Keratinocyte (primary cell): ENCODE results near the gene INHA. TPM values are rescaled to one million over a fixed set of nuclear protein-coding genes. Genes with fewer than 3 reads are reported as not detected.

Experiments
- DNase-seq: peaks from one replicate; pipeline ENCODE4 v3.0.0-alpha.2; 2011; ENCODE audit warnings: low read depth, missing footprints, low spot score
- FAIRE-seq: peaks from 2 replicates; lab custom pipeline; 2011; peaks lifted over from hg19 to GRCh38; lab: Jason Lieb, UNC
- H2AFZ ChIP-seq: 2 replicates; pipeline ENCODE4 v1.6.0; 2012; ENCODE audit warnings: low read length, control low read depth, inconsistent platforms; ENCODE audit not compliant: control insufficient read depth
- H3K27ac ChIP-seq: 2 replicates; pipeline ENCODE4 v1.5.1; 2011; ENCODE audit warnings: low read length; ENCODE audit not compliant: control insufficient read depth, insufficient read depth
- H3K27me3 ChIP-seq: 3 replicates; pipeline ENCODE4 v1.6.0; 2011; ENCODE audit warnings: low read length; ENCODE audit not compliant: control insufficient read depth, insufficient read depth; ENCODE audit errors: extremely low read depth
- H3K36me3 ChIP-seq, 2 experiments: 2 replicates in 1 of 2; 3 replicates in 1 of 2; pipeline ENCODE4 v1.5.1; 2011; ENCODE audit warnings: low read length in 2 of 2, mild to moderate bottlenecking in 1 of 2; ENCODE audit not compliant: control insufficient read depth in 2 of 2, insufficient read depth in 2 of 2; ENCODE audit errors: extremely low read depth in 1 of 2
- H3K4me1 ChIP-seq: 3 replicates; pipeline ENCODE4 v1.5.1; 2011; ENCODE audit warnings: low read length; ENCODE audit not compliant: control insufficient read depth, insufficient read depth; ENCODE audit errors: extremely low read depth
- H3K4me2 ChIP-seq: 3 replicates; pipeline ENCODE4 v1.6.0; 2011; ENCODE audit warnings: low read depth, low read length; ENCODE audit not compliant: control insufficient read depth, insufficient read depth; ENCODE audit errors: extremely low read depth
- H3K4me3 ChIP-seq, 3 experiments: fragments of 200-600 bp in 1 of 3; sonication (generic) in 1 of 3; 2 replicates in 2 of 3; 3 replicates in 1 of 3; pipeline ENCODE4 v1.5.1; 2011 to 2016; ENCODE audit warnings: low read length in 3 of 3, mild to moderate bottlenecking in 3 of 3, control low read depth in 2 of 3, inconsistent platforms in 1 of 3, low read depth in 1 of 3, mixed read lengths in 1 of 3, mixed run types in 1 of 3, moderate library complexity in 1 of 3; ENCODE audit not compliant: control insufficient read depth in 2 of 3, insufficient read depth in 2 of 3; ENCODE audit errors: extremely low read depth in 1 of 3
- H3K79me2 ChIP-seq: 2 replicates; pipeline ENCODE4 v1.6.0; 2012; ENCODE audit warnings: low read length; ENCODE audit not compliant: control insufficient read depth, insufficient read depth
- H3K9ac ChIP-seq: 3 replicates; pipeline ENCODE4 v1.6.0; 2011; ENCODE audit warnings: low read length; ENCODE audit not compliant: control insufficient read depth, insufficient read depth; ENCODE audit errors: extremely low read depth
- H3K9me1 ChIP-seq: 3 replicates; pipeline ENCODE4 v1.6.0; 2011; ENCODE audit warnings: low read length; ENCODE audit not compliant: control insufficient read depth, insufficient read depth; ENCODE audit errors: extremely low read depth
- H3K9me3 ChIP-seq: 2 replicates; pipeline ENCODE4 v1.5.1; 2012; ENCODE audit warnings: low read depth, low read length; ENCODE audit not compliant: control insufficient read depth
- H4K20me1 ChIP-seq: 3 replicates; pipeline ENCODE4 v1.6.0; 2011; ENCODE audit warnings: low read length; ENCODE audit not compliant: control insufficient read depth, insufficient read depth; ENCODE audit errors: extremely low read depth
- EZH2 ChIP-seq: IDR thresholded peaks from one replicate; pipeline ENCODE4 v1.6.1; 2012; ENCODE audit warnings: inconsistent platforms, mild to moderate bottlenecking, low read length, moderate library complexity
- dilution Hi-C: fragments of 300-500 bp; cut with MboI; formaldehyde crosslinking; loops from one replicate; pipeline ENCODE4 v1.7.0; 2020; ENCODE audit warnings: low sequenced_read_pairs; ENCODE audit not compliant: extremely low pct_ligation_motif_present
- polyA plus RNA-seq, 5 experiments: library from polyadenylated mRNA; depleted of rRNA in 3 of 5; stranded (reverse) in 3 of 5; stranded (forward) in 1 of 5; unstranded in 1 of 5; fragments of >200 nt; gene quantifications; 1 replicate in 1 of 5; 2 replicates in 3 of 5; 3 replicates in 1 of 5; pipeline versions ENCODE4 v1.2.1 to v1.2.3, GENCODE V29; 2011 to 2012; ENCODE audit warnings: missing spikeins in 2 of 5, low read depth in 1 of 5, low replicate concordance in 1 of 5
- TF ChIP-seq, protein P1 (sequence below), 3 experiments: IDR thresholded peaks in 1 of 3; conservative IDR thresholded peaks in 1 of 3; optimal IDR thresholded peaks in 1 of 3; 2 replicates in 2 of 3; 3 replicates in 1 of 3; pipeline versions ENCODE3 to v1.5.1; 2011; ENCODE audit warnings: low read length in 3 of 3, mild to moderate bottlenecking in 3 of 3, moderate library complexity in 2 of 3, control low read depth in 1 of 3, inconsistent platforms in 1 of 3; ENCODE audit not compliant: insufficient read depth in 2 of 3; ENCODE audit errors: extremely low read depth in 1 of 3

The INHA gene
- polyA plus RNA-seq, 1 donor (not counting 4 experiments of a cell fraction or from before 2014, with no cell fraction given) = 0.18 TPM

DNA sequence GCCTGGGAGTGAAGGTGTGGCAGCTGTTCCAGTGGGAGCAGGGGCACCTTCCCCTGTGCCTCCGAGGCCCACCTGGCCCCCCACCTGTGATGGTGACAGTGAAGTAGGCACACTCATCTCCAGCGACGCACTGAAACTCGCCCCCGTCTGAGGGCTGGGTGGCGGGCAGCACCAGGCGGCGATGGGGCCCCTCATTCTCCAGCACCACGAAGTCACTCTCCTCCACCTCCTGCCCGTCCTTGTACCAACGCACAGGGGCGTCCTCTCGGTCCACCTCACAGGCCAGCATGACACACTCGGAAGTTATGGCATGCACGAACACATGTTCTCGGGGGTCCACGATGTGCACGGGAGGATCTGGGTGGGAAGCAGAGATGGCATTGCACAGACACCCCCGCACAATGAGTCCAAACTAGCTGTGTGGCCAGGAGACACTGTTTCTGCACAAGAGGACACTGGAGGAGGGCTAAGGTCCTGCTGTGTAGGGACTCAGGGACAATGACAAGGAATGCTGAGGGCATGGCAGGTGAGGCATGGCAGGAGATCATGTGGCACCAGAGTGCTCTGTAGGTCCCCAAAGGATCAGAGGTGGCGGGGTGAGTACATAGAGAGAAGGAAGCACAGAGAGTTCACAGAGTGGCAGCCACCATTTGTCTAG is 8.7 kb upstream of the INHA start:
- no peak overlapping the region for H2AFZ ChIP-seq
- no peaks in the 10 kb centered on the region for H3K36me3 ChIP-seq
- H3K4me2 ChIP-seq = no peak overlapping the region
- H4K20me1 ChIP-seq = no peaks in the 10 kb centered on the region
- H3K79me2 ChIP-seq = no peaks in the 10 kb centered on the region
- no peaks in the 10 kb centered on the region for H3K9me1 ChIP-seq
- no peaks in the 10 kb centered on the region for H3K27me3 ChIP-seq
- H3K27ac ChIP-seq = no peak overlapping the region
- no peaks in the 10 kb centered on the region for H3K9me3 ChIP-seq
- DNase-seq = no peak
- no peak overlapping the region for H3K4me3 ChIP-seq
- no peaks in the 10 kb centered on the region for H3K4me1 ChIP-seq
- dilution Hi-C loops = no loop called here
- FAIRE-seq = no peak
- TF ChIP-seq, protein P1, sequence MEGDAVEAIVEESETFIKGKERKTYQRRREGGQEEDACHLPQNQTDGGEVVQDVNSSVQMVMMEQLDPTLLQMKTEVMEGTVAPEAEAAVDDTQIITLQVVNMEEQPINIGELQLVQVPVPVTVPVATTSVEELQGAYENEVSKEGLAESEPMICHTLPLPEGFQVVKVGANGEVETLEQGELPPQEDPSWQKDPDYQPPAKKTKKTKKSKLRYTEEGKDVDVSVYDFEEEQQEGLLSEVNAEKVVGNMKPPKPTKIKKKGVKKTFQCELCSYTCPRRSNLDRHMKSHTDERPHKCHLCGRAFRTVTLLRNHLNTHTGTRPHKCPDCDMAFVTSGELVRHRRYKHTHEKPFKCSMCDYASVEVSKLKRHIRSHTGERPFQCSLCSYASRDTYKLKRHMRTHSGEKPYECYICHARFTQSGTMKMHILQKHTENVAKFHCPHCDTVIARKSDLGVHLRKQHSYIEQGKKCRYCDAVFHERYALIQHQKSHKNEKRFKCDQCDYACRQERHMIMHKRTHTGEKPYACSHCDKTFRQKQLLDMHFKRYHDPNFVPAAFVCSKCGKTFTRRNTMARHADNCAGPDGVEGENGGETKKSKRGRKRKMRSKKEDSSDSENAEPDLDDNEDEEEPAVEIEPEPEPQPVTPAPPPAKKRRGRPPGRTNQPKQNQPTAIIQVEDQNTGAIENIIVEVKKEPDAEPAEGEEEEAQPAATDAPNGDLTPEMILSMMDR (optimal IDR thresholded peaks at IDR 0.05 in 1 of 3, IDR thresholded peaks at IDR 0.05 in 1 of 3, conservative IDR thresholded peaks at IDR 0.05 in 1 of 3; ENCODE audit: extremely low read depth in 1 of 3, insufficient read depth in 2 of 3, low read length in 3 of 3) = no peak
- TF ChIP-seq EZH2 = no peak
- no peak overlapping the region for H3K9ac ChIP-seq

DNA sequence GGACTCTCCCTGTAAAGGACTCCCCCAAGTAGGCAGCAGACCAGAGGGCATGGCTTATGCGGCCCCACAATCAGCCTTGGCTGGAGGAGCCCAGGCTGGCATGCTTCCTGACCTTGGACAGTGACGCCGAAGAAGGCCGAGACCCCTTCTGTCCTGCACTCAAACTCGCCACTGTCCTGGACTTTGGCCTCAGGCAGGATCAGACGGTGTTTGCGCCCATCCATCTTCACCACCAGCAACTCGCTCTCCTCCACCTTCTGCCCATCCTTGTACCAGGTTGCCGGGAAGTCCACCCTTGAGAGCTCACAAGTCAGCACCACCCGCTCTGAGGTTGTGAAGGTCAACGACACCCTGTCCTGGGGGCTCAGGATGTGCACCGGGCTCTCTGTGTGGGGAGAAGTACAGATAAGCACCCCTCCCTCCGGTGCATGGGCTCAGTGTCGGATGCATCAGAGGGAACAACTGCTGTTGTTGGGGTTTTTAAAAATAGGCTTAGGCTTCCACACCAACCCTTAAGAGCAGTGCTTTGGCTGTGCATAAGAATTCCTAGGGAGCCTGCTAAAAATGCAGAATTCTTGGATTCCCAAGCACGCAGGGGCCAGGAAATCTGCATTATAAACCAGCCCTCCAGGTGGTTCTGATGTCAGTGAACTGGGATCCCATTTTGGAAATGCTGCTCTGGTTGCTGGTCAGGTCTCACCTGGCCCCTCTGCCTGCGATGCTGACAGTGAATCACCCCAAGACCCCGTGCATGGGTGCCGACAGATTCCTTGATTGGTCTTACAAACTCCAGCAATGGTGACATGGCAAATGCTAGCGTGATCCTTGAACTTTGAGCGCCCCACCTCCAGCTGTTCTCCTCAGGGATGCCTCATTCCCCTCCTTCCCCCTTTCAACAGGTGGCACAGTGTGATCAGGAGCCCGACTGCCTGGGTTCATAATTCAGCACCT is 6.7 kb upstream of the INHA start:
- dilution Hi-C loops = no loop called here
- no peaks in the 10 kb centered on the region for H3K27me3 ChIP-seq
- no peak for TF ChIP-seq EZH2
- TF ChIP-seq, protein P1 (optimal IDR thresholded peaks at IDR 0.05 in 1 of 3, IDR thresholded peaks at IDR 0.05 in 1 of 3, conservative IDR thresholded peaks at IDR 0.05 in 1 of 3; ENCODE audit: extremely low read depth in 1 of 3, insufficient read depth in 2 of 3, low read length in 3 of 3) = no peak
- no peaks in the 10 kb centered on the region for H4K20me1 ChIP-seq
- H3K4me2 ChIP-seq = no peak overlapping the region
- no peaks in the 10 kb centered on the region for H3K9me3 ChIP-seq
- H3K9ac ChIP-seq = no peak overlapping the region
- H3K4me3 ChIP-seq = no peak overlapping the region
- FAIRE-seq (no peak), DNase-seq (no peak)
- no peaks in the 10 kb centered on the region for H3K79me2 ChIP-seq
- H3K36me3 ChIP-seq = no peaks in the 10 kb centered on the region
- no peaks in the 10 kb centered on the region for H3K4me1 ChIP-seq
- no peak overlapping the region for H3K27ac ChIP-seq
- no peaks in the 10 kb centered on the region for H3K9me1 ChIP-seq
- H2AFZ ChIP-seq = no peak overlapping the region
